Renal cortex interstitium (tissue), 11 donors: ENCODE results near the gene TCERG1L. TPM values are rescaled to one million over a fixed set of nuclear protein-coding genes. Genes with fewer than 3 reads are reported as not detected.
"Not testable (repeated sequence)": the region's sequence is repeated elsewhere in the genome, so short reads cannot be mapped to it uniquely, and the experiment has no call there.

ENCODE experiments used
- DNase-seq, 11 donors: peaks; one replicate each; pipeline ENCODE4 v3.0.0-alpha.2; 2013; ENCODE audit warnings: low read depth in 9 of 11, low spot score in 4 of 11; ENCODE audit errors: extremely low read depth in 1 of 11
- polyA plus RNA-seq, 3 donors: library from polyadenylated mRNA; unstranded; fragments of 120-200 nt; gene quantifications; one replicate each; pipeline ENCODE4 v1.2.1, GENCODE V29; 2013; ENCODE audit not compliant: insufficient read length in 3 of 3

TCERG1L gene
- polyA plus RNA-seq, 3 donors: 1.1 to 2.4 (median 1.3) TPM

DNA sequence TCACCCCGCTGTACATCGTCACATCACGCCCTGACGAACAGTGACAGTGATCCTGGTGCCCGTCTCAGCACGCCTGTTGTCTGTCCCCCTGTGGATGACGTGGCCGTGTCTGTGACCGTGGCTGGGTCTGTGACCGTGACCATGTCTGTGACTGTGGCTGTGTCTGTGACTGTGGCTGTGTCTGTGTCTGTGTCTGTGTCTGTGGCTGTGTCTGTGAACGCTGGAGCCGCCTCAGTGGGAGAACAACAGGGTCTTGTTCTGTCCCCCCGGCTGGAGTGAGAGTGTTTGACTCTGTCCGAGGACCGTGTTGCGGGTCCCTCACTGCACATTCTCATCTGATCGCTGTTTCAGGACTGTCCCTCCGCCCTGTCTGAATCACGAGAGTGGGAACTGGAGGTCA, 202.2 kb downstream of the TCERG1L start:
- DNase-seq: no peak

DNA sequence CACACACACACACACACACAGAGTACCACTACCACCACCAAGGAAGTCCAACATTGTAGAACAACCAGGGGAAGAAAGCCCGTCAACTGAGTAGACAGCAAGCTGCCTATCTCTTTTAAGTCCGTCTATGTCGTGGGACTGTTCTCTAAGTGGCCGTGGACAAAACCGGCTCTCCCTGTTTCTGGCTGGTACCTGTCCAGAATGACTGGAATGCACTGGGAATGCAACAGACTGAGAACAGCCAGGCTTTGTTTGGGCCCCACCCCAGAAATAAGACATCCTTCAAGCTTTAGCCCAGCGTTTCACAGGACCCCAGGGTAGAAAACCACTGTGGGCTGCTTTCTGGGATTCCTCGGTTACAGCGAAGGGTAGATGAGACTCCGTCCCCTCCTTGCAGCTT, 203.6 kb downstream of the TCERG1L start:
- DNase-seq: no peak

DNA sequence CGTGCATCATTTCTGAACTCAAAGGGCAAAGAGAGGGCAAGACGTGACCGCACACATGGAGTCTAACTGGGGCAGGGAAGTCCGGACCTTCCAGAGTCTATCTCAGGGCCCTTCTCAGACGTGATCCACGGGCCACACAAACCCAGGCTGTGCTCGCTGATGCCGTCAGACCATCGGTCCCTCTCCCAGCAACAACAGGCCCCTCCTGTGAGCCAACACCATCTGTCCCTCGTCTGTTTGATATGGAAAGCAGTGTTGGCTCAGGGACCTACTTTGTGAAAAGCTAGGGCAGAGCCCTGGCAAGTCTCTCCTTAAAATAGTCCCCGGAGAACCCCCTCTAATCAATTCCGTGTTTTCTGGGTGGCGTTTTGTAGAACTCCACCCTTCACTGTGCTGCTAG, 208.8 kb downstream of the TCERG1L start:
- no peak for DNase-seq

DNA sequence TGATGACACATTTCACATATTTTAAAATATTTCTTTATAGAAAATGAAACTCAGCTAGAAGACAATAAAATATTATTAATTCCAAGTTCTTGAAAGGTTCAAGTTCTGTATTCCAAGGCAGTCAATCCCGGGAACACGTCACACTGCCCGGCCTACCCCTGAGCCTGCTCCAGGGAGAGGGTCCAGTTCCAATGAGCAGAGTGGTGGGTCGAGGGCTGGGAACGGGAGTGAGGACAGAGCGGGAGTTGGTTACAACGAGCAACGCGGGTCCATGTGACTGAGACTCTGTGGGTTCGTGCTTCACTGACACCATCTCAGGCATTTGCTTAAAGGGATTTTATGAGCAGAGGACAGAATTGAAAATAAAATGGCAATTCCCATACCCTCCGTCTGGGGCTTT, 209.4 kb downstream of the TCERG1L start:
- DNase-seq: no peak

DNA sequence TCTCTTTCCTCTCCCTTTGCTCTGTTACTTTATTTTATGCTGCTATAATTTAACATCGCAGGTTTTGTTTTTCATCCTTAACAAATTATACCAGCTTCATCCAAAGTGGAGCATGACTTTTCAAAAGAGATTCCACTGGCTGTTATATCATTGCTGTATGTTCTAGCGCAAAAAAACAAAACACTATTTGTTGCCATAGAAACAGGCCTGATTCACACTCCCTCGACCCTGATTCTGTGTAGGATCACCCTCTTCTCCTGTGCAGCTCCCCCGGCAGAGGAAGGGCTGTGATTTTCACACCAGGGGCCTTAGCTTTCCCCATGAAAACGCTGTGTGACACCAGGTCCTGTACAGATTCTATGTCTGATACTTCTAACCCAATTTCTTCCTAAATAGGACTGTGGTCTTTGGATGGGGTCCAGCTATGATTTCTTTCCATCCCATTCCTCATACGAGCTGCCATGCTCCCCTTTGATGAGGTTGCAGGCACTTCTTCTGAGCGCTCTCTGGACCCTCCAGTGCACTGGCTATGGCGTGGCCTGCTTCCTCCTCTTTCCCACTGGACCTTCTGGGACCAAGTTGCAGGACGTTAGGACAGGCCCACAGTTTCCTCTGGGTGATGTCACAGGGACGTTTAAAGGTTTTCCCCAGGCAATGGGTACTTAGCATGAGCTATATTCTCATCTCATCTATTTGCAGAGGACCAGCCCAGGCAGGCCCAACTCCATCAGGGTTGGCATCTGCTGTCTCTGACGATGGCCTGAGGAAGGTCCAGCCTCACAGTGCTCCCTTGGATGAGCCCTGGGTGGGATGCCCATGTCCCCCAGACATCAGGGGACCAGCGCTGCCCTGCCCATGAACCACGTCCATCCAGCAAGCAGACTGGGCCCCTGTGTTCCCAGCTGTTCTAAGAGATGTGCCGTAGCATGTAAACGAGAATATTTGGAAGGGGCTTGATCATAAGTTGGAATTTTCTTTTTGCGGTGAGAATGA, 210.8 kb downstream of the TCERG1L start:
- not testable (repeated sequence) for DNase-seq

DNA sequence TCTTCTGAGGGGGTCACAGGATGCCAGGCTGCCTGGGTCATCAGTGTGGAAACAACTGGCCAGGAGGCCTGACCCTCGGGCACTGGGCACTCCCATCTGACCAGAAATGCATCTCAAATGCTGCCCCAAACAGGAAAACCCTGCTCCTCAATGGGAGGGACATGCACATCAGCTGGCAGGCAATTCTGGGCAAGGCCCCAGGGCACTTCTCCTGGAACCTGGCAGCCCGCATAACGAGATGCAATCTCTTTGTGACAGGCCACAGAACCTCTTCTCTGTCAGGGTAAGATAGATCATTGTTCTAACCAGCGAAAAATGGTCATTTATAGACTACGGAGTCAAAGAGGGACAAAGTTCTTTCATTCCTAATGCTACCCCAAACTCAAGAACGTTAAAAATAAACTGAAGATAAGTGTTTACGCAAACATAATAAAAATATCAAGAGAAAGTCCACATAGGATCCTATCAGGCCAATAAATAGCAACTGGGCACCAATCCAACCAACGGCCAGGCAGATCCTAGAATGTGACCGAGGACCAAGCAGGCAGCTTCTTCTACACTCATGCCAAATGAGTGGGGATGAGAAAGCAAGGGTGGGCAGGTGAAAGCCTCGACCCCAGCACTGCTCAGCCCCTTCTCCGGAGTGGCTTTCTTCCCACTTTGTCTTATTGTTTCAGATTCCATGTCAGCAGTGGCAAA, 212.3 kb downstream of the TCERG1L start:
- DNase-seq: no peak

DNA sequence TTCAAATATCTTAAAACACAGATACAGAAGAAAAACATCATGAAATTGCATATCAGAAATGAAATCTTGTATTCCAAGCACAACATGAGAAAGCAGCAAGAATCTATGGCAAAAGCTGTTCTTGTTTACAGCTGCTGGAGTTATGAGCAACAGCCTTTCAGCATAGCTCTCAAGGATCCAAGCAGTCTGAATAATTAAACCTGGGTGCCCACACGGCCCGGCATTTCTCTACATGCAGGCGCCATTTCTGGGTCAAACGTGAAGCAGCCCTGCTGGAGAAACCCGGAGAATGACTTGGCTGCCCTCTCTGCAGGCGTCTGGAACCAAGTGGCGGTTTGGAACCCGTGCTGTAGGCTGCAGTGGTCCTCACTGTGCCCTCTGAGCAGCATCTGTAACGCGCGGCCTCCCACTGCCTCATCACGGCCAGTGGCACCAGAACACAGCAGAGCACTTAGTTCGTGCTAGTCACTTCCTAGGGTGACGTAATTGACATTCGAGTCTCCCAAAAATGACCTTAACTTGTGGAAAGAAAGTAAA, 213.0 kb downstream of the TCERG1L start:
- DNase-seq: no peak

DNA sequence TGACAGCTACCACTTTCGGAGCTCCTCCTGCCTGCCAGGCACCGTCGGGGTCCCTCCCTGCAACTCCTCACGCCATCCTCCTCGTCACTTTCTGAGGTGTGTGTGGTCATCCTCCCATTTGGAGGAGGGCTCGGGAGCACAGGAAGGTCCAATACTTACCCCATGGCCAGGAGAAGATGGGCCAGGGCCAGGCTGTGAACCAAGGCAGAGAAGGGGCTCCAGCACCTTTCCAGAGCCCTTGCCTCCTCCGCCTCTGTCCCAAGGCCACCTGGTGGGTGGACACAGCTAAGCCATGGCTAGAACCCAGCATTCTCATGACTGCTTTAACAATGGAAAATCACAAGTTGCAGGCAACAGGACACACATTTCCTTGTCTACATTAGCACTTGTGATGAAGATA, 215.5 kb downstream of the TCERG1L start:
- no peak for DNase-seq

DNA sequence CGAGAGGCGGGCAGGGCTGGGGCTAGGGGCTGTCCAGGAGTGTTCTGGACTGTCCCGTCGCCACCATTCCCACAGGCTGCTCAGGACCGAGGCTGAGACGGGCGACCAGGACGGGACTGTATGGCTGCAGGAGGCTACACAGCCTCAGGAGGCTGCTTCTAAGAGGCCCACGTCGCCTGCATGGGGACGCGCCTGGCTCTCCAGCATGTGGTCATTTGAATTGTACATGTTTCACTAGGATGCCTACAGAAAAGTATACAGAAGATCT, 216.3 kb downstream of the TCERG1L start:
- no peak for DNase-seq

DNA sequence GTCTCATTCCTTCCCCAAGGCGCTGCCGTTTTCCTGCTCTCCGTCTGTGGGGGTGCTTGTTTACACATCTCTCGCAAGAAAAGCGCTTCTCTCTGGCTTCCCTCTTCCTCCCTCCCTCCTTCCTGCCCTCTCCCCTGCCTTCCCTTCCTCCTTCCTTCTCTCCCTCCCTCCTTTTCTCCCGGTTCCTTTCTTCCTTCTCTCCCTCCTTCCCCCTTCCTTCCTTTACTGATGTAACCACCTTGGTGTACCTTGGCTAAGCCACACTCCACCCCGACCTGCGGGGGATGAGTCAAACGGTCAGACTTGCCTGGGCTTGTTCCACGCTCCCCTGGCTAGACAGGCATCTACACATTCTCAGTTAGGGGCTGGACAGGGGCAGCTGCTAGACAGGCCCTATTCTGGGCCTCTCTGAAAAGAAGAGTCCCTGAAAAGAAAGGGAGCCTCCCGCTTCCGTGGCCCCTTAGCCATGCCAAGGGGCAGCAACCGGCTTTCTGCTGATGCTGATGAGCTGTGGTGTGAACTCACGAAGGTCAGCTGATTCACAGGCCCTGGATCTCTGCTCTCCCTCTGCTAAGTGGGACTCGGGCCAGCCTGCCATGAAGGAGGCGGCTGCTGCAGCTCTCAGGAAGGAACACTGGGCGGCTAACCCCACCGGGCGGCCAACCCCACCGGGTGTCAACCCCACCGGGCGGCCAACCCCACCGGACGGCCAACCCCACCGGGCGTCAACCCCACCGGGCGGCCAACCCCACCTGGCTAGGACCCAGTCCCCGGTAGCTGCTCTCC, 216.8 kb downstream of the TCERG1L start:
- no peak for DNase-seq

DNA sequence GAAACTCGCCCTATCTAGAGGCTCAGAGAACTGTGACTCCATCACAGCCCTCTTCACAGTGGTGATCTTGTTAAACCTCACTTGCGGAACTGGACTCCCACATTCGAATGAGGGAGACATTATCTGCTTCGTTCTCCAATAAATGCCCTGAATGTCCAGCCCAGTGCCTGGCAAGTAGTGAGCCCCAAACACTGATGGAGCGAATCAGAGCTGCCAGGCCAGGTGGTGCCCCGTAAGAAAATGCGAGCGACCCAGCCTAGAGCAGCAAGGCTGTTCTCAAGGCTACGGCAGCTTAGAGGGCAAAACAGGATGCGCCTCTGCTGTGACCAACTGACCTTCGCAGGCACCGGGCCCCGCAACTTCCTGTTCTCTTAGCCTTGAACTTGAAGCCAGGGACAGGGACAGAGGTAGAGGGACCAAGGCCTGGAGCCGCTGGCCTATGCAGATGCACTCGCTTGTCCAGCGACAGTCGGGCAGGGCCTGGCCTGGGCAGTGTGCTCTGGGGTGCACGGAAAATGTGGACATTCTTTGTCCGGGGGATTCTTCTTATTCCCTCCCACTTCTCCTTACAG, 217.6 kb downstream of the TCERG1L start:
- DNase-seq: no peak

DNA sequence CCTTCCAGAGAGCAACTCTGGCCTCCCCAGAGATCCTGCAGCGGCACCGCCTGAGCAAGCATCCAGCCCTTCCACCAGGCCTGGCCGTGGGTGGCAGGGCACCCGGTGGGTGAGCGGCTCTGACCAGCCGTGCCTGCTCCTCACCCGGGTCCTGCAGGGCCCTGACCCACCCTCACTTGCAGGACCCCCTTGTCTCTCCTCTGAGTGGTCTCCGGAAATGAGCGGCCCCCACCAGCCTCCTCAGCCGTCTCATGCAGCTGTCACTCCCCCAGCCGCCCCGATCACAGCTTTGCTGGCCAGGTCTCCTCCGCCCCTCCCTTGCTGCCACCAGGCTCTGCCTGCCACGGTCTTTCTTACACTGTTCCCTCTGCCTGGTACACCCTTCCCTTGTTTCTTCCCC, 218.2 kb downstream of the TCERG1L start:
- DNase-seq: no peak

DNA sequence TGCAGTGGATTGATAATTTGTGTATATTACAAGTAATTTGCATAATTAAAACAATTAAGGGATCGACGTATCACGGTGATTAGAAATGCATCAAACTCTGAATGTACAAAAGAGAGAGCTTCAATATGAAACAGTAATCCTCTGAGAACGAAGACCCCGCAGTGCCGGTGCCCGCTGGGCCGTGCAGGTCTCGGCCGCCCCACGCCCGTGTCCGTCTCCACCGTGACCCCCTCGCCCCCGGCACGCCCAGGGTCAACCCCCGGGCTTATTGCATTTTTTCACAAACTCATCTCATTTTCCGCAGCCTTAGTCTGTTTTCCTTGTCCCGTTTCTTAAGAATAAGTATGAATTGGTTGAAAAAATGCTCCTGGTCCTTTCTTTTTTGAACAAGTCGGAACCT, 218.6 kb downstream of the TCERG1L start:
- no peak for DNase-seq

DNA sequence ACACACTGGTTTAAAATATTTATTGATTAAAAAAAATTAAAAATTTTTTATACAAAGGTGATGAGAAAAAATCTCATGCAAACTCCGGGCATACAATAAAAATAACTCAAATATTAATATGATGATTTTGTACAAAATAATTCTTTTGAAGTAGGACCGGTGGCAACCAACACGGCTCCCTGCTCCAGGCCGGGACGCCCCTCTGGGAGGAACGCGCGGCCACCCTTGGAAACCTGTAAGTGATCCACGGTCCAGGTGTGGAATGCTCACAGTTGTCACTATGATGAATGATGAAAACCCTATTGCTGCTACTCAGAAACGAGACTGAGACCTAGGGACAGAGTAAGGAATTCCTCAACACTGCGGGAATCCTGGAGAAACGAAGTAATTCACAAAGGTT, 219.1 kb downstream of the TCERG1L start:
- DNase-seq: no peak

DNA sequence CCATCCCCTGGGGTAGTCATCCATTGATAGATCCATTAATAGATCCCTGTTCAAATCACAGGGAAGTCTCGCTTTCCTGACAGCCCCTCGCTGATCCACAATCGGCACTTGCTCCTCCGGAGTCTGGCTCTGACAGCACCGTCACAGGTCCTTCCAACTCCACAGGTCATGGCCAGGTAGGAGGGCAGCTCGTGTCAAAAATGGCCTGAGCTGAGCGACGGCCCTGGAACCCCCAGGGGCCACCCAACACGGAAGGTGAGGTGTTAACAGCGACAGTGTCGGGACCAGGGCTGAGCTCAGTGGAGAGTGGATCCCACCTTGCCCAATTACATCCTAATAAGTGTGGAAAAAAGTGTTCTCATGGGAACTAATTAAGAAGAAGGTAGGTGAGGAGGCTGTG, 219.8 kb downstream of the TCERG1L start:
- DNase-seq: no peak

DNA sequence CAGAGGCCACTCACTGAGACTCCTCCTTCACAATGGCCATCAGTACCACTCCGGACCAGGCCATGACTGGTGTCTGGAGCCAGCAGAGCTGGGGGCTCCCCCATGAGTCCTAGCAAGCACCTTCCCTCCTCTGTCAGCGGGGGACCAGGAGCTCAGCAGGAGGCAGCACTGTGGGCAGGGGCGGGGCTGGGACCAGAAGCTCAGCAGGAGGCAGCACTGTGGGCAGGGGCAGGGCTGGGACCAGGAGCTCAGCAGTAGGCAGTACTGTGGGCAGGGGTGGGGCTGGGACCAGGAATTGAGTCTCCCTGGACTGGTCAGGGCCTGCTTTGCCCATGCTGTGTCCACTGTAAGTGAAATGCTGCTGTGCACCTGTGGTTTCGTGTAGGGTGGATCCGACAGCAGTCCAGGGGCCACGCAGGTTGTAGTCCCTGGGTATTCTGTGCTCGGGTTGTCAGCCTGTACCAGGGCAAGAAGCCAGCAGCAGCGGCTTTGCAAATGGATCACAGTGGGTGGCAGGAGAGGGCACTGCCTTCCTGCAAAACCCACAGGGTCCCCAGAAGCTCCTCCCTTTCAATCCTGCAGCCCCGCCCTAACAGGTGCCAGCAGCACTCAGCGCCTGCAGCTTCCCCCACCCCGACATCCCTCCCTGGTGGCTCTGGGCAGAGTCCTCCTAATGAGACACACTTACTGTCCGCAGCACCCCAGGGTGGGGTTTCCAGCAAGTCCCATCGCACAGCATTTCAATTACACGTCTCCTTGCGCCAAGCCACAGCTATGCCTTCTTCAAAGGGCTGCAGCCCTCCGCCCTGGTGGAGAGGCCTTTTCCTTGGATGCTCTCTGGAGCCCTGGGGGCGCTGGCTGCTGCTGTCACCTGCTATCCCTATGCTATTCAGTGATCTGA, 220.5 kb downstream of the TCERG1L start:
- no peak for DNase-seq

DNA sequence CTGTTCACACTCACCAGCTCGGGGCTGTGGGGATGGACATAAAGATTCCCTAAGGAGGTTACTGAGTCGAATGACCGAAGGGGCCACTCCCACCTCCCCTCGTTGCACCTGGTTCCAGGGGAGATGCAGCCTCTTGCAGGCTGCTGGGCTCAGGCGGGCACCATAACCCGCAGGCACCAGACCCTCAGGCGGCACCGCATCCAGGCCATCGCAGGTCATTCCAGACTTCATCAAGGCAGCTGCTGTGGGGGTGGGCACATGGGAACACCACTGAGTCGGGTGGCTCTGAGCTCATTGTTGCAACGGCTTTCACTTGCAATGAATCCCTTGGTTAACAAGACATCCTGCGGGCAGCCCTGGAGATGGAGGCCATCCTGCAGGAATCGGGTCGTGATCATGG, 221.7 kb downstream of the TCERG1L start:
- DNase-seq: no peak

DNA sequence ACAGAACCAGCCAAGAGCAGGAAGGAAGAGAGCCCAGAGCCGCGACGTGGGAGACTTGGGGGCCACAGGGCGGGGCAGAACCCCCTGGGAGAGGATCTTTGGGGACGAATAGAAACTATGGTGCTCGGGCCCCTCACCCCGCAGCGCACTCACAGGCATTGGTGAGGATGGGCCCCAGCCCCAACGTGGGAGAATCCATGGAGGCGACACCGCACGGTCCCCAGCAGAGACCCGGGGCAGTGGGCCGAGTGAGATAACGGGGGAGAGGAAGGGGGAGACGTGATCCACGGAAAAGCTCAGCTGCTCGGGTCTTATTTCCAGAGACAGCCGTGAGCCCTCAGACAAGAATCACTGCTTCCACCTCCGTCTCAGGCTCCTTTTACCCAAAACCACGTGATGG, 222.4 kb downstream of the TCERG1L start:
- DNase-seq: no peak
